ENCODE data around the gene MATK. TPM values are rescaled to one million over a fixed set of nuclear protein-coding genes. Genes with fewer than 3 reads are reported as not detected.

MATK gene
- polyA plus RNA-seq, 1 donor from 2014 or later, result 2.6 TPM

DNA sequence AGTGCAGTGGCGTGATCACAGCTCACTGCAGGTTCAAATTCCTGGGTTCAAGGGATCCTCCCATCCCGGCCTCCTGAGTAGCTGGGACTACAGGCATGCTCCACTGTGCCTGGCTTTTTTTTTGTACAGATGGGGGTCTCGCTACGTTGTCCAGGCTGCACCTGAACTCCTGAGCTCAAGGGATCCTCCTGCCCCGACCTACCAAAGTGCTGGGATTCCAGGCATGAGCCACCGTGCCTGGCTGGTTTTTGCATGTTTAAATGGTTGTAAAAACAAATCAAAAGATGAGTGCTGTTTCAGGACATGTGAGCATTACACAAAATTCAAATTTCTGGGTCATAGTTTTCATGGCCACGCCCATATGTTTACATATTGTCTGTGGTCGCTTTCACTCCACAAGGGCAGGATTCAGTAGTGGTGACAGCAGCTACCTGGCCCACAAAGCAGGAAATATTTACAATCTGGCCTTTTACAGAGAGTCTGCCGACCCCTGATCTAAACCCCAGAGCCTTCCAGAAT is 5.3 kb downstream of the MATK start:
- Histone ChIP-seq H3F3A (ENCODE audit: insufficient read depth, low read length, poor library complexity, severe bottlenecking) (no peaks in the 10 kb centered on the region), H3K9me3 (ENCODE audit: low read length) (peaks cover 5% of the 10 kb centered on the region), H3K27ac (ENCODE audit: low read length) (no peak overlapping the region), H3K4me2 (ENCODE audit: low read length) (no peak overlapping the region), H3K4me3 (ENCODE audit: low read length) (no peak overlapping the region), H3K27me3 (ENCODE audit: insufficient read depth, low read depth, low read length) (peaks cover 21% of the 10 kb centered on the region), H3K9ac (ENCODE audit: low read length) (no peak overlapping the region), H3K9me2 (ENCODE audit: insufficient read depth, low read length) (no peaks in the 10 kb centered on the region), H3K79me2 (replicated peaks; ENCODE audit: insufficient read depth, low read length) (no peaks in the 10 kb centered on the region), H4K20me1 (ENCODE audit: insufficient read depth) (no peaks in the 10 kb centered on the region), H2AFZ (ENCODE audit: low read depth, low read length) (no peak overlapping the region), H3K36me3 (ENCODE audit: insufficient read depth, low read length) (no peaks in the 10 kb centered on the region)
- no peak for TF ChIP-seq EZH2 (IDR thresholded peaks at IDR 0.05; ENCODE audit: borderline replicate concordance, insufficient read depth, low read length, poor library complexity, severe bottlenecking)
- TF ChIP-seq, protein P1, sequence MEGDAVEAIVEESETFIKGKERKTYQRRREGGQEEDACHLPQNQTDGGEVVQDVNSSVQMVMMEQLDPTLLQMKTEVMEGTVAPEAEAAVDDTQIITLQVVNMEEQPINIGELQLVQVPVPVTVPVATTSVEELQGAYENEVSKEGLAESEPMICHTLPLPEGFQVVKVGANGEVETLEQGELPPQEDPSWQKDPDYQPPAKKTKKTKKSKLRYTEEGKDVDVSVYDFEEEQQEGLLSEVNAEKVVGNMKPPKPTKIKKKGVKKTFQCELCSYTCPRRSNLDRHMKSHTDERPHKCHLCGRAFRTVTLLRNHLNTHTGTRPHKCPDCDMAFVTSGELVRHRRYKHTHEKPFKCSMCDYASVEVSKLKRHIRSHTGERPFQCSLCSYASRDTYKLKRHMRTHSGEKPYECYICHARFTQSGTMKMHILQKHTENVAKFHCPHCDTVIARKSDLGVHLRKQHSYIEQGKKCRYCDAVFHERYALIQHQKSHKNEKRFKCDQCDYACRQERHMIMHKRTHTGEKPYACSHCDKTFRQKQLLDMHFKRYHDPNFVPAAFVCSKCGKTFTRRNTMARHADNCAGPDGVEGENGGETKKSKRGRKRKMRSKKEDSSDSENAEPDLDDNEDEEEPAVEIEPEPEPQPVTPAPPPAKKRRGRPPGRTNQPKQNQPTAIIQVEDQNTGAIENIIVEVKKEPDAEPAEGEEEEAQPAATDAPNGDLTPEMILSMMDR (IDR thresholded peaks at IDR 0.05; ENCODE audit: poor library complexity, severe bottlenecking), result no peak
- TF ChIP-seq POLR2AphosphoS5 (IDR thresholded peaks at IDR 0.05), result no peak
- no peak for TF ChIP-seq TAF1 (IDR thresholded peaks at IDR 0.05; ENCODE audit: low read depth)
- TF ChIP-seq, protein P2, sequence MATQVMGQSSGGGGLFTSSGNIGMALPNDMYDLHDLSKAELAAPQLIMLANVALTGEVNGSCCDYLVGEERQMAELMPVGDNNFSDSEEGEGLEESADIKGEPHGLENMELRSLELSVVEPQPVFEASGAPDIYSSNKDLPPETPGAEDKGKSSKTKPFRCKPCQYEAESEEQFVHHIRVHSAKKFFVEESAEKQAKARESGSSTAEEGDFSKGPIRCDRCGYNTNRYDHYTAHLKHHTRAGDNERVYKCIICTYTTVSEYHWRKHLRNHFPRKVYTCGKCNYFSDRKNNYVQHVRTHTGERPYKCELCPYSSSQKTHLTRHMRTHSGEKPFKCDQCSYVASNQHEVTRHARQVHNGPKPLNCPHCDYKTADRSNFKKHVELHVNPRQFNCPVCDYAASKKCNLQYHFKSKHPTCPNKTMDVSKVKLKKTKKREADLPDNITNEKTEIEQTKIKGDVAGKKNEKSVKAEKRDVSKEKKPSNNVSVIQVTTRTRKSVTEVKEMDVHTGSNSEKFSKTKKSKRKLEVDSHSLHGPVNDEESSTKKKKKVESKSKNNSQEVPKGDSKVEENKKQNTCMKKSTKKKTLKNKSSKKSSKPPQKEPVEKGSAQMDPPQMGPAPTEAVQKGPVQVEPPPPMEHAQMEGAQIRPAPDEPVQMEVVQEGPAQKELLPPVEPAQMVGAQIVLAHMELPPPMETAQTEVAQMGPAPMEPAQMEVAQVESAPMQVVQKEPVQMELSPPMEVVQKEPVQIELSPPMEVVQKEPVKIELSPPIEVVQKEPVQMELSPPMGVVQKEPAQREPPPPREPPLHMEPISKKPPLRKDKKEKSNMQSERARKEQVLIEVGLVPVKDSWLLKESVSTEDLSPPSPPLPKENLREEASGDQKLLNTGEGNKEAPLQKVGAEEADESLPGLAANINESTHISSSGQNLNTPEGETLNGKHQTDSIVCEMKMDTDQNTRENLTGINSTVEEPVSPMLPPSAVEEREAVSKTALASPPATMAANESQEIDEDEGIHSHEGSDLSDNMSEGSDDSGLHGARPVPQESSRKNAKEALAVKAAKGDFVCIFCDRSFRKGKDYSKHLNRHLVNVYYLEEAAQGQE (IDR thresholded peaks at IDR 0.05; ENCODE audit: borderline replicate concordance), result no peak
- TF ChIP-seq EP300 (conservative IDR thresholded peaks at IDR 0.05; ENCODE audit: poor library complexity, severe bottlenecking), result no peak
- no peak for TF ChIP-seq SMC3 (conservative IDR thresholded peaks at IDR 0.05; ENCODE audit: poor library complexity)
- no peak for TF ChIP-seq RAD21 (conservative IDR thresholded peaks at IDR 0.05)
- no peak for TF ChIP-seq MXI1 (conservative IDR thresholded peaks at IDR 0.05; ENCODE audit: poor library complexity, severe bottlenecking)

DNA sequence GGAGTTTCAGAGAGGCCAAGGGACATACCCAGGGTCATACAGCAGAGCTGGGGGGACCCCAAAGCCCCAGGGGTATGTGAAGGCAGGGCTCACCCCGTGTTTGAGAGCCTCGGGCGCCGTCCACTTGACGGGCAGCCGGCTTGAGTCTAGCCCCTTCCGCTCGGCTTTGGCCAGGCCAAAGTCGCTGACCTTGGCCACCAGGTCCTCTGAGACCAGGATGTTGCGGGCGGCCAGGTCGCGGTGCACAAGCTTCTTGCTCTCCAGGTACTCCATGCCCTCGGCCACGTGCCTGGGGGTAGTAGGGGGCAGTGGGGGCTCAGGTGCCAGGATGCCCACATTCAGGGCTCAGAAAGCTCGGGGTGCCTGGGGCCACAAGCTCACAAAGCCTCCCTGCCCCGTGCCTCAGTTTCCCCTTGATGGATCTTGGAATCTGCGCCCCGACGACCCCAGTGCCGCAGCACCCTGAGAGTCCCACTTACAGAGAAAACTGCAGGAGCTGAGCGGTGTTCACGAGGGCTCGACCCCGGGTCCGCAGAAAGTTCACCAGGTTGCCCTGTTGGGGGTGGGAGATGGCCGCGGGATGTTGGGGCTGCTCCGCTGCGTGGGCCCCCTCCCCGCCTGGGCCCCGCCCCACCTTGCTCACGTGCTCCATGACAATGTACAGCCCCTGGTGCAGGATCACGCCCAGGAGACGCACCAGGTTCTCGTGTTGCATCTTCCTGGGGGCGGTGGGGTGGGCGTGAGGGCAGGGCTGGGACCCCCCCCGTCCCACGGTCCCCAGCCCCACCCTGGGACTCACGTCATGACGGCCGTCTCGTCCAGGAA is 7.1 kb downstream of the MATK start:
- no peaks in the 10 kb centered on the region for H3K79me2 ChIP-seq (replicated peaks; ENCODE audit: insufficient read depth, low read length)
- no peaks in the 10 kb centered on the region for H3K9me2 ChIP-seq (ENCODE audit: insufficient read depth, low read length)
- peaks cover 4% of the 10 kb centered on the region for H3K27me3 ChIP-seq (ENCODE audit: insufficient read depth, low read depth, low read length)
- H3F3A ChIP-seq (ENCODE audit: insufficient read depth, low read length, poor library complexity, severe bottlenecking), result no peaks in the 10 kb centered on the region
- no peak overlapping the region for H3K9ac ChIP-seq (ENCODE audit: low read length)
- H3K27ac ChIP-seq (ENCODE audit: low read length), result no peak overlapping the region
- no peaks in the 10 kb centered on the region for H3K36me3 ChIP-seq (ENCODE audit: insufficient read depth, low read length)
- H3K4me2 ChIP-seq (ENCODE audit: low read length), result no peak overlapping the region
- H2AFZ ChIP-seq (ENCODE audit: low read depth, low read length), result no peak overlapping the region
- no peaks in the 10 kb centered on the region for H4K20me1 ChIP-seq (ENCODE audit: insufficient read depth)
- peaks cover 5% of the 10 kb centered on the region for H3K9me3 ChIP-seq (ENCODE audit: low read length)
- no peak overlapping the region for H3K4me3 ChIP-seq (ENCODE audit: low read length)
- no peak for TF ChIP-seq POLR2AphosphoS5 (IDR thresholded peaks at IDR 0.05)
- no peak for TF ChIP-seq RAD21 (conservative IDR thresholded peaks at IDR 0.05)
- no peak for TF ChIP-seq EZH2 (IDR thresholded peaks at IDR 0.05; ENCODE audit: borderline replicate concordance, insufficient read depth, low read length, poor library complexity, severe bottlenecking)
- TF ChIP-seq, protein P1 (IDR thresholded peaks at IDR 0.05; ENCODE audit: poor library complexity, severe bottlenecking), result no peak
- TF ChIP-seq EP300 (conservative IDR thresholded peaks at IDR 0.05; ENCODE audit: poor library complexity, severe bottlenecking), result no peak
- no peak for TF ChIP-seq SMC3 (conservative IDR thresholded peaks at IDR 0.05; ENCODE audit: poor library complexity)
- TF ChIP-seq MXI1 (conservative IDR thresholded peaks at IDR 0.05; ENCODE audit: poor library complexity, severe bottlenecking), result no peak
- TF ChIP-seq TAF1 (IDR thresholded peaks at IDR 0.05; ENCODE audit: low read depth), result no peak
- TF ChIP-seq, protein P2 (IDR thresholded peaks at IDR 0.05; ENCODE audit: borderline replicate concordance), result no peak

Measured in neural cell (in vitro differentiated cells).